Ovary (tissue), 3 donors: ENCODE measurements around the gene RHOBTB1.

Experiments
- CTCF ChIP-seq, 3 donors: fragments of 450-650 bp in 2 of 3; fragments of 200-600 bp in 1 of 3; IDR thresholded peaks; one replicate each; pipeline versions ENCODE4 v1.5.1 to v1.8.0; 2016 to 2022; ENCODE audit warnings: antibody characterized with exemption in 3 of 3, mild to moderate bottlenecking in 1 of 3
- EP300 ChIP-seq: sonication (generic); formaldehyde crosslinking; IDR thresholded peaks from one replicate; pipeline ENCODE4 v1.6.1; 2017; ENCODE audit warnings: antibody characterized with exemption
- POLR2A ChIP-seq: fragments of 450-650 bp; IDR thresholded peaks from one replicate; pipeline ENCODE4 v1.6.1; 2017; ENCODE audit warnings: antibody characterized with exemption, mild to moderate bottlenecking, moderate library complexity
- donor health status: DM: no; HTN: no; CAD: no.

DNA sequence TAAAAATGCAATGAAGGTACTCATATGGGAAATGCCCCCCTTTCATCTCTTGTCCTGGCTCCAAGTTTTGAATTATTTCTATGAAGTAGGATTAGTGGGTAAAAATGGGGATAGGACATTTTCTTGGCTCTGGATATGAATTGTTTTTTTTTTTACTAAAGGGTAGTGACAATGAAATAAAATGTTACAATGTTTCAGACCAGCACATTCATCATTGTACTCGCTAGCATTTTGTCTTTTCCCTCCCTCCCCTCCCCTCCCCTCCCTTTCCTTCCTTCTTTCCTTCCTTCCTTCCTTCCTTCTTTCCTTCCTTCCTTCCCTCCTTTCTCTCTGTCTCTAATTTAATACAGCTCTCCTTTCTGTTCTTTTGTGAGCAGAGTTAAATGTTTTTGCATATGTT, 101.3 kb downstream of the RHOBTB1 start:
- TF ChIP-seq CTCF (IDR thresholded peaks at IDR 0.05) (no peak), POLR2A (no peak), EP300 (no peak)
